IMR-90 (cell line): Measurements from ENCODE around the gene CPB1. TPM values are rescaled to one million over a fixed set of nuclear protein-coding genes. Genes with fewer than 3 reads are reported as not detected.

Source experiments
- ATAC-seq: fragments of 200-7000 bp; cut with Tn5 transposase; 2 replicates; pipeline ENCODE4 v1.9.1; 2020; ENCODE audit warnings: low read depth, mild to moderate bottlenecking, moderate library complexity
- BruUV-seq: library from RNA; stranded (reverse); fragments of 400-500 nt; replicated peaks from 2 replicates; lab custom pipeline; 2021; lab: Mats Ljungman, UMichigan
- CTCF ChIA-PET: fragments of 300-600 bp; formaldehyde crosslinking; extraction: SDS; loops from one replicate; lab custom pipeline; 2021; ENCODE audit warnings: antibody characterized with exemption; lab: Yijun Ruan, JAX
- POLR2A ChIA-PET: fragments of 300-600 bp; sonication (Branson Sonifier 250); formaldehyde crosslinking; loops from one replicate; lab custom pipeline; 2022; ENCODE audit warnings: antibody characterized with exemption; ENCODE audit not compliant: unreplicated experiment; lab: Charles Lee
- DNase-seq: peaks from one replicate; pipeline ENCODE4 v3.0.0; 2013
- H2AFZ ChIP-seq: replicated peaks from 2 replicates; pipeline ENCODE3; 2013; ENCODE audit warnings: low read length, mild to moderate bottlenecking; ENCODE audit not compliant: poor library complexity
- H2AK5ac ChIP-seq: 2 replicates; pipeline ENCODE4 v1.6.1; 2013; ENCODE audit warnings: low read depth, low read length, inconsistent platforms
- H2AK9ac ChIP-seq: replicated peaks from 2 replicates; pipeline ENCODE3; 2013; ENCODE audit warnings: mild to moderate bottlenecking, low read depth, low read length, moderate library complexity; ENCODE audit not compliant: poor library complexity
- H2BK120ac ChIP-seq: 2 replicates; pipeline ENCODE4 v1.6.1; 2013; ENCODE audit warnings: low read depth, low read length, inconsistent platforms
- H2BK15ac ChIP-seq: 3 replicates; pipeline ENCODE4 v1.6.1; 2013; ENCODE audit warnings: low read depth, low read length, inconsistent platforms
- H2BK20ac ChIP-seq: 2 replicates; pipeline ENCODE4 v1.6.1; 2013; ENCODE audit warnings: low read depth, mild to moderate bottlenecking, inconsistent platforms, low read length, moderate library complexity
- H2BK5ac ChIP-seq: 2 replicates; pipeline ENCODE4 v1.6.1; 2013; ENCODE audit warnings: mild to moderate bottlenecking, low read depth, low read length, inconsistent platforms; ENCODE audit not compliant: poor library complexity, severe bottlenecking
- H3K14ac ChIP-seq: replicated peaks from 2 replicates; pipeline ENCODE4 v1.6.1; 2013; ENCODE audit warnings: low read depth, low read length, inconsistent platforms
- H3K18ac ChIP-seq: 2 replicates; pipeline ENCODE4 v1.6.1; 2013; ENCODE audit warnings: low read depth, low read length, control low read depth
- H3K23ac ChIP-seq: 2 replicates; pipeline ENCODE4 v1.6.1; 2013; ENCODE audit warnings: low read depth, low read length, inconsistent platforms
- H3K27ac ChIP-seq: 2 replicates; pipeline ENCODE4 v1.5.1; 2013; ENCODE audit warnings: mild to moderate bottlenecking, control low read depth, low read length; ENCODE audit not compliant: insufficient read depth
- H3K27me3 ChIP-seq: 2 replicates; pipeline ENCODE4 v1.6.1; 2013; ENCODE audit warnings: low read length; ENCODE audit not compliant: control insufficient read depth, insufficient read depth
- H3K36me3 ChIP-seq: 2 replicates; pipeline ENCODE4 v1.6.1; 2013; ENCODE audit warnings: low read length, mixed read lengths; ENCODE audit not compliant: control insufficient read depth, insufficient read depth
- H3K4ac ChIP-seq: 2 replicates; pipeline ENCODE4 v1.6.1; 2013; ENCODE audit warnings: low read depth, low read length, inconsistent platforms
- H3K4me1 ChIP-seq: 2 replicates; pipeline ENCODE4 v1.6.1; 2013; ENCODE audit warnings: low read length, mixed read lengths; ENCODE audit not compliant: control insufficient read depth, insufficient read depth
- H3K4me2 ChIP-seq: 2 replicates; pipeline ENCODE4 v1.6.1; 2013; ENCODE audit warnings: low read depth, mild to moderate bottlenecking, control low read depth, low read length, moderate library complexity
- H3K4me3 ChIP-seq: 2 replicates; pipeline ENCODE4 v1.5.1; 2013; ENCODE audit warnings: low read depth, mild to moderate bottlenecking, control low read depth, low read length, moderate library complexity; ENCODE audit not compliant: insufficient read depth
- H3K56ac ChIP-seq: 2 replicates; pipeline ENCODE4 v1.6.1; 2013; ENCODE audit warnings: low read length, inconsistent platforms; ENCODE audit not compliant: insufficient read depth; ENCODE audit errors: extremely low read depth
- H3K79me1 ChIP-seq, 2 experiments: 2 replicates each; pipeline ENCODE4 v1.6.1; 2013; ENCODE audit warnings: low read length in 2 of 2, inconsistent platforms in 1 of 2, low read depth in 1 of 2
- H3K9ac ChIP-seq: 2 replicates; pipeline ENCODE4 v1.6.1; 2013; ENCODE audit warnings: low read depth, low read length, control low read depth
- H3K9me1 ChIP-seq: 2 replicates; pipeline ENCODE4 v1.6.1; 2013; ENCODE audit warnings: low read length, inconsistent platforms; ENCODE audit not compliant: insufficient read depth
- H3K9me3 ChIP-seq: 2 replicates; pipeline ENCODE4 v1.6.1; 2013; ENCODE audit warnings: low read length; ENCODE audit not compliant: control insufficient read depth, insufficient read depth
- H4K20me1 ChIP-seq: 2 replicates; pipeline ENCODE4 v1.6.1; 2013; ENCODE audit warnings: low read length, inconsistent platforms; ENCODE audit not compliant: insufficient read depth
- H4K5ac ChIP-seq: 2 replicates; pipeline ENCODE4 v1.6.1; 2013; ENCODE audit warnings: mild to moderate bottlenecking, low read depth, low read length, control low read depth
- H4K8ac ChIP-seq, 2 experiments: 2 replicates each; pipeline ENCODE4 v1.6.1; 2013; ENCODE audit warnings: low read depth in 2 of 2, low read length in 2 of 2, control low read depth in 1 of 2, inconsistent platforms in 1 of 2
- H4K91ac ChIP-seq: 2 replicates; pipeline ENCODE4 v1.6.1; 2013; ENCODE audit warnings: low read depth, low read length, inconsistent platforms; ENCODE audit not compliant: insufficient read depth
- NFE2L2 ChIP-seq: fragments of 150-350 bp; IDR thresholded peaks from 2 replicates; pipeline ENCODE4 v1.6.1; 2016; ENCODE audit warnings: low read depth, mild to moderate bottlenecking, low read length
- WGBS, 2 experiments: methylation state at CpG; one replicate each; pipeline versions ENCODE4 v1.1.5 to v1.1.7; 2013; ENCODE audit warnings: missing lambda C conversion rate in 2 of 2; ENCODE audit not compliant: insufficient read length in 1 of 2; ENCODE audit errors: extremely low coverage in 2 of 2; 5-methylcytosine and 5-hydroxymethylcytosine counted together
- dilution Hi-C: fragments of 300-500 bp; cut with HindIII; formaldehyde crosslinking; loops from one replicate; pipeline ENCODE4 v1.14.3; 2018; ENCODE audit warnings: low sequenced_read_pairs; ENCODE audit not compliant: unreplicated experiment
- in situ Hi-C: fragments of 300-500 bp; cut with MboI; formaldehyde crosslinking; loops from 3 replicates; pipeline ENCODE4 v1.14.3; 2019; ENCODE audit warnings: low sequenced_read_pairs, inconsistent platforms, mixed read lengths
- intact Hi-C: fragments of 100-400 bp; cut with micrococcal nuclease; formaldehyde crosslinking; loops from 2 replicates; pipeline ENCODE4 v1.10.0; 2022
- polyA plus RNA-seq, 3 experiments: library from polyadenylated mRNA; depleted of rRNA; stranded (reverse); fragments of >200 nt; gene quantifications; 2 replicates each; pipeline ENCODE4 v1.2.3, GENCODE V29; 2012; ENCODE audit warnings: low replicate concordance in 1 of 3
- total RNA-seq: library from RNA; depleted of rRNA; stranded (reverse); fragments of >200 nt; gene quantifications from 2 replicates; pipeline ENCODE4 v1.2.3, GENCODE V29; 2012

The CPB1 gene
- total and polyA plus RNA-seq, 2 of the 4 experiments (the other 2 are of a cell fraction), result not detected

- no peak overlapping the region for H3K4me3 ChIP-seq
- no peak overlapping the region for H2BK20ac ChIP-seq
- no peaks in the 10 kb centered on the region for H3K36me3 ChIP-seq
- no peak overlapping the region for H3K18ac ChIP-seq
- no peak overlapping the region for H2AK9ac ChIP-seq
- H2BK120ac ChIP-seq, result no peak overlapping the region
- H2BK5ac ChIP-seq, result no peak overlapping the region
- POLR2A ChIA-PET, result no interaction called here
- no peak overlapping the region for H3K9ac ChIP-seq
- no peak overlapping the region for H4K91ac ChIP-seq
- CTCF ChIA-PET, result interaction anchor here (2.1 kb wide), 1 partner anchor 12 kb away, joined by 4 read pairs; the partner anchor contains the start of gene CPA3
- H3K27me3 ChIP-seq, result peaks cover 1% of the 10 kb centered on the region; the same call in 1 of the 2 replicates
- no peak overlapping the region for H4K5ac ChIP-seq
- in situ Hi-C loops (no loop called here), dilution Hi-C loops (no loop called here), intact Hi-C loops (no loop called here)
- H3K9me3 ChIP-seq, result no peaks in the 10 kb centered on the region
- no TSS peak for BruUV-seq
- H3K56ac ChIP-seq, result no peak overlapping the region
- H3K4me2 ChIP-seq, result no peak overlapping the region
- H3K23ac ChIP-seq, result no peak overlapping the region
- H3K27ac ChIP-seq, result no peak overlapping the region
- WGBS, 2 experiments, result no CpG with 5 or more reads among the region's 2 CpGs
- no peak for TF ChIP-seq NFE2L2
- no peak overlapping the region for H2AFZ ChIP-seq
- ATAC-seq (no peak), DNase-seq (no peak)
- no peaks in the 10 kb centered on the region for H3K4me1 ChIP-seq
- H3K79me1 ChIP-seq, result no peaks in the 10 kb centered on the region
- H4K8ac ChIP-seq, result no peak overlapping the region
- no peak overlapping the region for H3K4ac ChIP-seq
- no peaks in the 10 kb centered on the region for H4K20me1 ChIP-seq
- H2AK5ac ChIP-seq, result no peak overlapping the region
- H2BK15ac ChIP-seq, result no peak overlapping the region
- H3K14ac ChIP-seq, result no peak overlapping the region
- no peaks in the 10 kb centered on the region for H3K9me1 ChIP-seq
Measured at GRCh38 chr3:148853076-148853475, 25.5 kb downstream of the CPB1 start.
